BLaER1 (cell line): ENCODE results near the gene SENP6.
"Not testable (repeated sequence)": the region's sequence is repeated elsewhere in the genome, so short reads cannot be mapped to it uniquely, and the experiment has no call there.

Experiments
- H3K27ac ChIP-seq: shearing (Covaris generic); formaldehyde crosslinking; 2 replicates; pipeline ENCODE4 v1.8.1; 2022
- H3K27me3 ChIP-seq: shearing (Covaris generic); formaldehyde crosslinking; 2 replicates; pipeline ENCODE4 v1.8.1; 2022
- H3K36me3 ChIP-seq: shearing (Covaris generic); formaldehyde crosslinking; 2 replicates; pipeline ENCODE4 v1.8.1; 2022
- H3K4me1 ChIP-seq: shearing (Covaris generic); formaldehyde crosslinking; 2 replicates; pipeline ENCODE4 v1.8.1; 2022
- H3K4me2 ChIP-seq: shearing (Covaris generic); formaldehyde crosslinking; 2 replicates; pipeline ENCODE4 v1.8.1; 2022
- H3K4me3 ChIP-seq: shearing (Covaris generic); formaldehyde crosslinking; 2 replicates; pipeline ENCODE4 v1.8.1; 2022
- H3K9ac ChIP-seq: shearing (Covaris generic); formaldehyde crosslinking; 2 replicates; pipeline ENCODE4 v1.8.1; 2022
- H3K9me3 ChIP-seq: shearing (Covaris generic); formaldehyde crosslinking; 2 replicates; pipeline ENCODE4 v1.8.1; 2022
- H4K20me1 ChIP-seq: shearing (Covaris generic); formaldehyde crosslinking; 2 replicates; pipeline ENCODE4 v1.8.1; 2022
- Cebpa-rat ChIP-seq: shearing (Covaris generic); IDR thresholded peaks from 2 replicates; pipeline ENCODE4 v1.8.1; 2022

The SENP6 gene, protein sequence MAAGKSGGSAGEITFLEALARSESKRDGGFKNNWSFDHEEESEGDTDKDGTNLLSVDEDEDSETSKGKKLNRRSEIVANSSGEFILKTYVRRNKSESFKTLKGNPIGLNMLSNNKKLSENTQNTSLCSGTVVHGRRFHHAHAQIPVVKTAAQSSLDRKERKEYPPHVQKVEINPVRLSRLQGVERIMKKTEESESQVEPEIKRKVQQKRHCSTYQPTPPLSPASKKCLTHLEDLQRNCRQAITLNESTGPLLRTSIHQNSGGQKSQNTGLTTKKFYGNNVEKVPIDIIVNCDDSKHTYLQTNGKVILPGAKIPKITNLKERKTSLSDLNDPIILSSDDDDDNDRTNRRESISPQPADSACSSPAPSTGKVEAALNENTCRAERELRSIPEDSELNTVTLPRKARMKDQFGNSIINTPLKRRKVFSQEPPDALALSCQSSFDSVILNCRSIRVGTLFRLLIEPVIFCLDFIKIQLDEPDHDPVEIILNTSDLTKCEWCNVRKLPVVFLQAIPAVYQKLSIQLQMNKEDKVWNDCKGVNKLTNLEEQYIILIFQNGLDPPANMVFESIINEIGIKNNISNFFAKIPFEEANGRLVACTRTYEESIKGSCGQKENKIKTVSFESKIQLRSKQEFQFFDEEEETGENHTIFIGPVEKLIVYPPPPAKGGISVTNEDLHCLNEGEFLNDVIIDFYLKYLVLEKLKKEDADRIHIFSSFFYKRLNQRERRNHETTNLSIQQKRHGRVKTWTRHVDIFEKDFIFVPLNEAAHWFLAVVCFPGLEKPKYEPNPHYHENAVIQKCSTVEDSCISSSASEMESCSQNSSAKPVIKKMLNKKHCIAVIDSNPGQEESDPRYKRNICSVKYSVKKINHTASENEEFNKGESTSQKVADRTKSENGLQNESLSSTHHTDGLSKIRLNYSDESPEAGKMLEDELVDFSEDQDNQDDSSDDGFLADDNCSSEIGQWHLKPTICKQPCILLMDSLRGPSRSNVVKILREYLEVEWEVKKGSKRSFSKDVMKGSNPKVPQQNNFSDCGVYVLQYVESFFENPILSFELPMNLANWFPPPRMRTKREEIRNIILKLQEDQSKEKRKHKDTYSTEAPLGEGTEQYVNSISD

DNA sequence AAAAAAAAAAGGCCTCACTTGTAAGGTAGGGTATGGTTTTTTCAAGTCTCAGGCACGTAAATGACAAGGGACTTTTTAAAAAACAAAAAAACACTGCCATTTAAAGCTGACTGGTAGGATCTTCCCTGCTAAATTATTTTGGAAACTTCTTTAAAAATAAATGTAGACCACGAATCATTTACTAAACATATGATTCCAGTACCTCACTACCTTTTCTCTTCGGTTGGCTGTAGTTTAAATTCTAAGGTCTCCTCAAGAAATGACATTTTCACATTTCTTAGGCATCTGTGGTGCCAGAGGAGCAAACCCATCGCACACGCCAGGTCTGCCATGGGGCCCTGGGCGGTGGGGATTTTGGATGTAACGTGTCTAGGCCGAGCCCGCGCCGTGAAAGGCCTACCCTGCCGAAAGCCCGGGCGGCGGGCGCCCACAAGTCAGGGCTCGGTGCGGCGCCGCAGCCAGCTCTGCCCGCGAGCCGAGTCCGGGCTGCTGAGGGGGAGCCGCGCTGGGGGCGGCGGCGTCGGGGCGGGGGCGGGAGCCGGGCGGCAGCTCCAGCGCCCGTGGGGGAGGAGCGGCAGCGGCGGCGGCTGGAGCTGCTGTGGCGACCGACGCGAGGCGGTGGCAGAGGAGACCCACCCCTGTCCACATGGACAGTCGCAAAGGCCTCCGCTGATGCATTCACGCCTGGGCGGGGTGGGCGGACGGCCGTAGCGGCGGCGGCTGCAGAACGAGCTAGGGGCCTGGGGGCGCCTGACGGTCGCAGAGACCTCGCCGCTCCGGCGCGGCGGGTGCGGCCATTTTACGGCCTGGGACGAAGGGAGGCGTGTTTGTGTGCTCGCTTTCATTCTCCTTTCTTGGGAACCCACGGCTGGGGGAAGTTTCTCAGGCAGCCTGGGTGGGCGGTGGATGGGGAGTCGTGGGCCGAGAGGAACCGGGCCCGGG, at the start of gene SENP6:
SENP6 (plus strand) TSS at position 577 of the 942 bp plus-strand sequence. CDS start 645 bp downstream, outside the sequence.
- H3K4me3 ChIP-seq, result peak within 1 kb of the TSS; percentile 91
- H3K36me3 ChIP-seq, result peaks cover 11% of the 10 kb centered on the region; the same call in 1 of the 2 replicates
- H3K27ac ChIP-seq, result peak within 1 kb of the TSS; percentile 100
- H3K9me3 ChIP-seq, result no peaks in the 10 kb centered on the region
- no peak for TF ChIP-seq Cebpa-rat
- H3K27me3 ChIP-seq, result no peaks in the 10 kb centered on the region
- H4K20me1 ChIP-seq, result peaks cover 31% of the 10 kb centered on the region
- H3K4me1 ChIP-seq, result peaks cover 49% of the 10 kb centered on the region
- H3K9ac ChIP-seq, result peak within 1 kb of the TSS; percentile 100
- H3K4me2 ChIP-seq, result peak within 1 kb of the TSS; percentile 74

GRCh38 chr6:75556240-75556639, 45.4 kb upstream of the SENP6 start:
- Histone ChIP-seq H3K27ac (no peak overlapping the region), H3K4me2 (no peak overlapping the region), H3K4me3 (no peak overlapping the region), H3K9me3 (no peaks in the 10 kb centered on the region), H3K4me1 (no peaks in the 10 kb centered on the region), H3K36me3 (no peaks in the 10 kb centered on the region), H4K20me1 (no peaks in the 10 kb centered on the region), H3K27me3 (no peaks in the 10 kb centered on the region), H3K9ac (no peak overlapping the region)
- TF ChIP-seq Cebpa-rat, result no peak

DNA sequence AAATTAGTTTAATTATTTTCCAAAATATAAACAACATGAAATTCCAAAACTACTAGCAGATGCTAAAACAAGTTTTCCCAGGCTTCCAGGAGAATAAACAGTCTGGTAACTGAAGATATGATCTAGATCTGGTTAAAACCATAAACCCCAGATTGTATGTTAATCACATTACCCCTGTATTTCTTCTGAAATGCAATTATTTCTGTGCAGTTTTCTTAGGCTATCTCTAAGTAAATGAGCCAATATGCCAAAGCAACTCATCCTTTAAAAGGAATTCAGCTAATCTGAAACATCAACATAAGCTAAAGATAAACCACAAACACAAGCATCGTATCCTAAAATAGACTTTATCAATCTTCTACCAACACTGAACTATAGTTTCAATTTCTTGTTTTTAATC, 44.6 kb upstream of the SENP6 start:
- no peak for TF ChIP-seq Cebpa-rat
- no peak overlapping the region for H3K9ac ChIP-seq
- H3K4me2 ChIP-seq, result no peak overlapping the region
- H3K9me3 ChIP-seq, result no peaks in the 10 kb centered on the region
- H3K27me3 ChIP-seq, result no peaks in the 10 kb centered on the region
- no peak overlapping the region for H3K4me3 ChIP-seq
- H4K20me1 ChIP-seq, result no peaks in the 10 kb centered on the region
- H3K36me3 ChIP-seq, result no peaks in the 10 kb centered on the region
- H3K27ac ChIP-seq, result no peak overlapping the region
- H3K4me1 ChIP-seq, result no peaks in the 10 kb centered on the region

DNA sequence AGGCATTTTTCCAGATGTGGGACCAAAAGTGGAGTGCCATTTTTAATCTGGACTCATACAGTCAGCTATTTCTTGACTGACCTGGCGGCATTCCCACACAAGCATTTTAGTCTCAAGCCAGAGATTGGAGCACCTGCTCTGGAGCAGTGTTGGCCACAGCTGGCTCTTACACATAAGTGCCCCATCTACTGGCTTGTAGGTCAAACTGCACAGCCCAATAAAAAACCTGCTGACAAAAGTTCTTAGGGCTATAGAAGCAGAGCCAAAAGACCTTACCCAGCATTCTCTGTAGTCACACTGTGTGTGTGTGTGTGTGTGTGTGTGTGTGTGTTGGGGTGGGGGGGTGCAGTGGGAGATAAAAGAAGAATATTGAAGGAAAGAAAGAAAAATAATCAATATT, 38.6 kb upstream of the SENP6 start:
- Histone ChIP-seq H3K9ac (no peak overlapping the region), H3K4me3 (no peak overlapping the region), H4K20me1 (no peaks in the 10 kb centered on the region), H3K9me3 (peaks cover 28% of the 10 kb centered on the region), H3K36me3 (no peaks in the 10 kb centered on the region), H3K27ac (no peak overlapping the region), H3K4me2 (no peak overlapping the region), H3K4me1 (no peaks in the 10 kb centered on the region), H3K27me3 (no peaks in the 10 kb centered on the region)
- TF ChIP-seq Cebpa-rat, result no peak

DNA sequence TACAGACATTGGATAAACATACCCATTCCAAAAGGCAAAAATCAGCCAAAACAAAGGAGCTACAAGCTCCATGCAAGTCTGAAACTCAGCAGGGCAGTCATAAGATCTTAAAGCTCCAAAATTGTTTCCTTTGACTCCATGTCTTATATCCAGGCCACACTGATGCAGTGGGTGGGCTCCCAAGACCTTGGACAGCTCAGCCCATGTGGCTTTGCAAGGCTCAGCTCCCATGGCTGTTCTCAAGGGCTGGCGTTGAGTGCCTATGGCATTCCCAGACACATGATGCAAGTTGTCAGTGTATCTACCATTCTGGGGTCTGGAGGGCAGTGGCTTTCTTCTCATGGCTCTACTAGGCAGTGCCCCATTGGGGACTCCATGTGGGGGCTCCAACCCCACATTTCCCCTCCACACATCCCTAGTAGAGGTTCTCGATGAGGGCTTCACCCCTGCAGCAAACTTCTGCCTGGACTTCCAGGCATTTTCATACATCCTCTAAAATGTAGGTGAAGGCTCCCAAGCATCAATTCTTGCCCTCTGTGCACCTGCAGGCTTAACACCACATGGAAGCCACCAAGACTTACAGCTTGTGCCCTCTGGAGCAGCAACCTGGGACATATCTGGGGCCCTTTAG, 35.4 kb upstream of the SENP6 start:
- Histone ChIP-seq H3K4me1 (no peaks in the 10 kb centered on the region), H3K9ac (no peak overlapping the region), H3K36me3 (no peaks in the 10 kb centered on the region), H4K20me1 (no peaks in the 10 kb centered on the region), H3K27me3 (no peaks in the 10 kb centered on the region), H3K4me3 (peak overlapping the region; percentile 15; the same call in 1 of the 2 replicates), H3K9me3 (peaks cover 44% of the 10 kb centered on the region), H3K27ac (no peak overlapping the region), H3K4me2 (no peak overlapping the region)
- no peak for TF ChIP-seq Cebpa-rat

DNA sequence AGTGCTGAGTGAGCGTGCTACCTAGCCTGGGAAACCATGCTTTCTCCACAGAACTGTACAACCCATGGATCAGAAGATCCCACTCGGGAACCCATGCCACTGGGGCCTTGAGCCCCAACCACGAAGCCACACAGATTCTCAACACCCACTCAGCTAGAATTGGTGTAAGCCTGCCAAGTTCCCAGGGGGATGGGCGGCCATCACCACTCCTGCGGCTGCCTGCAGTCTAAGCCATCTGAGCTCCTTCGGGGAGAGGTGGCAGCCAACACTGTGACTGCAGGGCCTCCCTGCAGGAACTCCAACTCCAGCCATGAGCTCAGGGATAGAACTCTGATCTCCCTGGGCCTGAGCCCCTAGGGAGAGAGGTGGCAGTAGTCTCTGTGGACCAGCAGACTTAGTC, 33.6 kb upstream of the SENP6 start:
- Histone ChIP-seq H3K4me2 (no peak overlapping the region), H3K9ac (no peak overlapping the region), H3K36me3 (no peaks in the 10 kb centered on the region), H3K27me3 (no peaks in the 10 kb centered on the region), H3K4me3 (no peak overlapping the region), H3K9me3 (peaks cover 44% of the 10 kb centered on the region), H4K20me1 (no peaks in the 10 kb centered on the region), H3K27ac (no peak overlapping the region), H3K4me1 (peaks cover 1% of the 10 kb centered on the region)
- no peak for TF ChIP-seq Cebpa-rat

DNA sequence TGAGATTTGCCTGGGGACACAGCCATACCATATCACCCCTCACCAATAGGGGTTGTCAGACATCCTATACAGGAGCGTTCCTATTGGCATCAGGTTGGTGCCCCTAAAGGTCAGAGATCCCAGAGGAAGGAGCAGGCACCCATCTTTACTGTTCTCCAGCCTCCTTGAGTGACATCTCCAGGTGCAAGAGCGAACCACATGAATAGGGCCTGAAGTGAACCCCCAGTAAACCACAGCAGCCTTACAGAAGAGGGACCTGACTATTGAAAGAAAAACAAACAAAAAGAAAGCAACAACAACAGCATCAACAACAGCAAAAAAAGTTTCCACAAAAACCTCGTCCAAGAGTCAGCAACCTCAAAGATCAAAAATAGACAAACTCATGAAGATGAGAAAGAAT, 32.7 kb upstream of the SENP6 start:
- no peak for TF ChIP-seq Cebpa-rat
- H3K9me3 ChIP-seq, result peaks cover 44% of the 10 kb centered on the region
- no peak overlapping the region for H3K4me3 ChIP-seq
- H3K4me1 ChIP-seq, result peaks cover 10% of the 10 kb centered on the region
- no peak overlapping the region for H3K27ac ChIP-seq
- H4K20me1 ChIP-seq, result no peaks in the 10 kb centered on the region
- no peak overlapping the region for H3K4me2 ChIP-seq
- no peak overlapping the region for H3K9ac ChIP-seq
- no peaks in the 10 kb centered on the region for H3K36me3 ChIP-seq
- no peaks in the 10 kb centered on the region for H3K27me3 ChIP-seq

GRCh38 chr6:75570671-75571070, 31.0 kb upstream of the SENP6 start:
- not testable (repeated sequence) for H3K27ac ChIP-seq, H3K4me3 ChIP-seq, H3K36me3 ChIP-seq, H3K27me3 ChIP-seq, H3K9ac ChIP-seq, H3K4me2 ChIP-seq, H4K20me1 ChIP-seq
- peaks cover 39% of the 10 kb centered on the region for H3K9me3 ChIP-seq
- peaks cover 10% of the 10 kb centered on the region for H3K4me1 ChIP-seq
